GM18505 (cell line): ENCODE data around the gene STK11IP.

Experiments used
- ATAC-seq: cut with Tn5 transposase; IDR thresholded peaks from one replicate; pipeline ENCODE4 v1.9.1; 2021; ENCODE audit not compliant: unreplicated experiment
- POLR2A ChIP-seq: IDR thresholded peaks from 4 replicates; pipeline ENCODE4 v1.6.1; 2011; ENCODE audit warnings: borderline replicate concordance; ENCODE audit not compliant: insufficient read depth, insufficient read length; ENCODE audit errors: extremely low read depth

STK11IP gene

DNA sequence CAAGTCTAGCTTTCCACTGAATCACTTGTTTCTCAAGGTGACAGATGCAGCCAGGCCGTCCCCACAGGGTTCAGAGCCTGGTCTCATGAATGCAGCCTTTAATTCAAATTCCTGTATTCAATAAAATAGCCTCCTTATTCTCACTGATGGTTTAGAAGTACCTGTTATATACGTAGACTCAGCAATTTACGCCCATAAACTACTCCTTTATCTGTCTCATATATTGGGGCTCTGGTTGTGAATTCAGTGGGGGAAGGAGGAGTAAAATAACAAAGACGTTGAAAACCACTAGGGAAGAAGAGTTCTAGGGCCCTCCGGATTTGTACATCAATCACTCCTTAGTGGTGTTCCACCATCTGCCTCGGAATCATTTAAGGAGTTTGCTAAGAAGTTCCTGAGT, 28.0 kb upstream of the STK11IP start:
- TF ChIP-seq POLR2A: no peak
- no peak for ATAC-seq

DNA sequence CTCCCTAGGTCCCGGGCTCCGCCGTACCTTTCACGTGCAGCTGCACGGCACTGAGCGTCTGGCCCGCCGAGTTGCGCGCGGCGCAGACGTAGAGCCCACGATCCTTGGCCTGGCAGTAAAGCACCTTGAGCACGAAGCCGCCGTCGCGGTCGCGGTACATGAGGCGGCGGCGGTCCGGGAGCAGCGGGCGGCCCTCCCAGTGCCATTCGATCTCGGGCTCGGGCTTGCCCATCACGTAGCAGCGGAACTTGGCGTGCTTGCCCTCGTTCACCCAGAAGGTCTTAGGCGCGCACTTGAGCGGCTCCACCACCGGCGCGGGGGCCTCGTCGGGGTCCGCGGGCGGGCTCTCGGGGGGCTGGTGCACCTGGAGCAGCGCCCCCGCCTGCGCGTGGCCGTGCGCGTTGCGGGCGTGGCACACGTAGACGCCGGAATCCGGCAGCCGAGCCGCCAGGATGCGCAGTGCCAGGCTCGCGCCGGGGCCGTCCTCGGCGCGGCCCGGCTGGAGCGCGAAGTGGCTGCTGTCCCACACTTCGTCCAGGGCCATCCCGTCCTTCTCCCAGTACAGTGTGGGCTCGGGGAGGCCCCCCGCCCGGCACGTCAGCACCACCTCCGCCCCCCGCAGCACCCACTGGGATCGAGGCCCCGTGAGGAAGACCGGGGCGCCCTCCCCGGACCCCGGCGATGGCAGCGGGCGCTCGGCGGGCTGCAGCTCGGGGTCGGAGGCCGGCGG, 27.3 kb upstream of the STK11IP start:
- ATAC-seq: no peak
- no peak for TF ChIP-seq POLR2A

DNA sequence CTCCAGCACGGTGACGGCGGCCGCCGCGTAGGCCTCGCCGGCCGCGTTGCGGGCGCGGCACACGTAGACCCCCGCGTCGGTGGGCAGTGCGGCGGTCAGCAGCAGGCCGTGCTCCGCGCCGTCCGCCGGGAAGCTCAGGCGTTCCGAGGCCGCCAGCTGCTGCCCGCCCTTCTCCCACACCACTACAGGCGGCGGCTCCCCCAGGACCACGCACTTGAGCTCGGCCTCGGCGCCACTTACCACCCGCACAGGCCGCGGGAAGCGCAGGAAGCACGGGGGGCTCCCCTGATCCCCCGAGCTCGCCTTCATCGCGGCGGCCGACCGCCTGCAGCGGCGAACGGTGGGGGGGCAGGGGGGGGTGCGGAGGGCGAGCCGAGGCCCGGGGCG, 26.7 kb upstream of the STK11IP start:
- no peak for TF ChIP-seq POLR2A
- ATAC-seq: no peak

DNA sequence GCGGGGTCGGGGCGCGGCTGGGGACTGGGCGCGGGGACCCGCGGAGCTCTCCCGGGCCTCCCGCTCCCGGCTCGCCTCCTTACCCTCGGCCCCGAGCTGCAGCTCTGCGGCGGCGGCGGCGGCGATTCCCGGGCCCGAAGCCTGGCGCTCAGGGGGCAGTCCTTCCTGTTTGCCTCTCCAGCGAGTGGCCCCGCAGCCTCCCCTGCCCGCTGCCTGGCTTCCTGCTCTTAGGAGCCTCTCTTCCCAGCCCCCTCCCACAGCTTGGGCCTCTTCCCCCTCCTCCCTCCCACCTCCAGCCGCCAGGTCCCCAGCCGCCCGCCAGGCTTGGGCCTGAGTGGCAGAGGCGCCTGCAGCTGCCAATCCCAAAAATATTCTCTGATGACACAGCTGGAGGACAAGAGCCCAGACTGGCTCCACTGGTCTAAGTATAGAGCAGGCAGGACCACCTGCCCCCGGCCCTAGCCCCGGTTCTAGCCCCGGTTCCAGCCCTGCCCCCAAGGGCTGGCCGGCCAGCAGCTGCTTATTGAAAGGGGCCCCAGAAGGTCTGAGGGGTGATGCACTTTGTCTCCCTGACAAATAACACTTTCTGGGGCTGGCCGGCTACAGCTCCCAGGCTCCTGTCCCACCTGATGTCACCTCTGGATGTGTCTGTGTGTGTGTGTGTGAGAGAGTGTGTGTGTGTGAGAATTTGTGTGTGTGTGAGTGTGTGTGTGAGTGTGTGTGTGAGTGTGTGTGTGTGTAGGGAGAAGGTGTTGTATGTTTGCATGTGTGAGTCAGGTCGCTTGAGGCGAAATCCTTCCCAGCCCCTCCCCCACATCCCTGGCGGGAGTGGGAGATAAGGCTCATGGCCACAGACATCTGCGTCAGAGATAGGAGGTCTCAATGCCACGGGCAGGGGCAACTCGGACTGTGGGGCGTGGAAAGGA, 26.1 kb upstream of the STK11IP start, which contains the start of gene OBSL1:
TSS of gene OBSL1 (minus strand) at position 229 of the 926 bp plus-strand sequence. CDS start 307 bp downstream, outside the sequence.
- TF ChIP-seq POLR2A: no peak
- ATAC-seq: no peak

DNA sequence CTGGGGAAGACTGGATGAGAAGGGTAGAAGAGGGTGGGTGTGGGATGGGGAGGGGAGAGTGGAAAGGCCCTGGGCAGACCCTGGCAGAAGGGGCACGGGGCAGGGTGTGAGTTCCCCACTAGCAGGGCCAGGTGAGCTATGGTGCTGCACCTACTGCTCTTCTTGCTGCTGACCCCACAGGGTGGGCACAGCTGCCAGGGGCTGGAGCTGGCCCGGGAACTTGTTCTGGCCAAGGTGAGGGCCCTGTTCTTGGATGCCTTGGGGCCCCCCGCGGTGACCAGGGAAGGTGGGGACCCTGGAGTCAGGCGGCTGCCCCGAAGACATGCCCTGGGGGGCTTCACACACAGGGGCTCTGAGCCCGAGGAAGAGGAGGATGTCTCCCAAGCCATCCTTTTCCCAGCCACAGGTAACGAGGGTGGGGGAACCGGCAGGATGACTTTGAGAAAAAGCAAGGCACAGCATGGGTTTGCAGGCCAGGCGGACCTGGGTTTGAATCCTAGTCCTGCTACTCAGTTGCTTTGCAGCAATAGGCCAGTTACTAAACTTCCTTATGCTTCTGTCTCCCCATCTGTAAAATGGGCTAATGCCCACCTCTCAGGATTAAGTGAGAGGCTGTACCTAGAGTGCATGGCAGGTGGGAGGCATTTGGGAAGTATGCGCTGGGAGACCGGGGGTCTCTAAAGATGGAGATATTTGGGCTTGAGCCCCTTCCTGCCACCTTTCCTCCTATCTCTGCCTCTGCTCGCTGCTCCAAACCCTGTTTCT, 25.2 kb upstream of the STK11IP start, which contains the start of gene INHA:
TSS of gene INHA (plus strand) at position 74 of the 765 bp plus-strand sequence. CDS start at position 139, 65 bp downstream.
- no peak for TF ChIP-seq POLR2A
- no peak for ATAC-seq

- ATAC-seq: no peak
- no peak for TF ChIP-seq POLR2A
These were observed 24.5 kb upstream of the STK11IP start for GRCh38 chr2:219573166-219573565.

DNA sequence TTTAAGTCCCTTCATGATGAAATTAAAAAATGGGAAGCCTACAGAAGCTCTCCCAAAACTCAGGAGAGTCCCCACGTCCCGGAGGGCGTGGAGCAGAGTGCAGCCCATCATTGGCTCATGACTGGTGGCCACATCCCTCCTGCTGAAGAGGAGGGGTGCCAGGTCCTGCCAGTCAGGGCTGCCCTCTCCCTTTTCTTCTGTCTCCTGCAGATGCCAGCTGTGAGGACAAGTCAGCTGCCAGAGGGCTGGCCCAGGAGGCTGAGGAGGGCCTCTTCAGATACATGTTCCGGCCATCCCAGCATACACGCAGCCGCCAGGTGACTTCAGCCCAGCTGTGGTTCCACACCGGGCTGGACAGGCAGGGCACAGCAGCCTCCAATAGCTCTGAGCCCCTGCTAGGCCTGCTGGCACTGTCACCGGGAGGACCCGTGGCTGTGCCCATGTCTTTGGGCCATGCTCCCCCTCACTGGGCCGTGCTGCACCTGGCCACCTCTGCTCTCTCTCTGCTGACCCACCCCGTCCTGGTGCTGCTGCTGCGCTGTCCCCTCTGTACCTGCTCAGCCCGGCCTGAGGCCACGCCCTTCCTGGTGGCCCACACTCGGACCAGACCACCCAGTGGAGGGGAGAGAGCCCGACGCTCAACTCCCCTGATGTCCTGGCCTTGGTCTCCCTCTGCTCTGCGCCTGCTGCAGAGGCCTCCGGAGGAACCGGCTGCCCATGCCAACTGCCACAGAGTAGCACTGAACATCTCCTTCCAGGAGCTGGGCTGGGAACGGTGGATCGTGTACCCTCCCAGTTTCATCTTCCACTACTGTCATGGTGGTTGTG, 23.0 kb upstream of the STK11IP start:
- TF ChIP-seq POLR2A: no peak
- ATAC-seq: no peak

GRCh38 chr2:219575566-219576504, 21.8 kb upstream of the STK11IP start:
- no peak for TF ChIP-seq POLR2A
- no peak for ATAC-seq

GRCh38 chr2:219576505-219577388, 20.9 kb upstream of the STK11IP start:
- ATAC-seq: no peak
- TF ChIP-seq POLR2A: no peak

DNA sequence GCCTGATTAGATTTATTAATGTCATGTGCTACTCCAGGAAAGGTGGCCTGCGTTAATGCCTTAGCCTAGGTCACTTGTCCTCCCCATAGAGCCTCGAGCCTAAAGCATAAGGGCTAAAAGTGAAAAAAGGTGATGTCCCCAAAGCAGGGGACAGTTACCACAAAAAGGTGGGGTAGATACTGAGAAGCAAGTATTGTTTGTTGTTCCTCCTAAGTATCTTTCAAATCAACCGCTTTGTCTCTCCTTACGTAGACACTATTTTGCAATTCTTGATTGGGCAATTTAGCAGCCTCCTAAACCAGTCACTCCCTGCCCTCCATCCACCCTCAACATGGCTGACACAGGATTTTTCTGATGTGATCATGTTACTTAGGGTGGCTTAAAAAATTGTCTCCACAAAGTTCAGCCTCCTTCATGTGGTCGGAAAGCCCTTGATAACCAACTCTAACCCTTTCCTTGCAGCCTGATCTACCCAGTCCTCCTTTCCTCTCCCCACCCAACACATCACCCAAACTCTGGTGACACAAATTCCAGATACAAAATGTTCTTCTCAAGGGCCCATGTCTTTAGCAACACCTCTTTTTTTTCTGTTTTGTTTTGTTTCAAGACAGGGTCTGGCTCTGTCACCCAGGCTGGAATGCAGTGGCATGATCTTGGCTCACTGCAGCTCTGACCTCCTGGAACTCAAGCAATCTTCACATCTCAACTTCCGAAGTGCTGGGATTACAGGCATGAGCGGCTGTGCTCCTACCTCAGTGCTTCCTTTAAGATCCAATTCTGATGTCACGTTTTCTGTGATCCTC, 18.6 kb upstream of the STK11IP start:
- TF ChIP-seq POLR2A: no peak
- ATAC-seq: no peak
